Osteocyte (in vitro differentiated cells): ENCODE results near the gene PLBD2. TPM values are rescaled to one million over a fixed set of nuclear protein-coding genes. Genes with fewer than 3 reads are reported as not detected.

ENCODE experiments used
- DNase-seq: peaks from one replicate; pipeline ENCODE4 v3.0.0; 2021; ENCODE audit warnings: mixed read lengths; ENCODE audit not compliant: unreplicated experiment; ENCODE audit errors: extremely low spot score
- H3K27ac Mint-ChIP-seq: one replicate; pipeline ENCODE4 v1.8.0; 2021; ENCODE audit warnings: mild to moderate bottlenecking, mixed read lengths; ENCODE audit not compliant: unreplicated experiment
- H3K27me3 Mint-ChIP-seq: one replicate; pipeline ENCODE4 v1.8.0; 2021; ENCODE audit warnings: mixed read lengths; ENCODE audit not compliant: unreplicated experiment
- H3K36me3 Mint-ChIP-seq: one replicate; pipeline ENCODE4 v1.8.0; 2021; ENCODE audit warnings: mixed read lengths; ENCODE audit not compliant: unreplicated experiment
- H3K4me1 Mint-ChIP-seq: one replicate; pipeline ENCODE4 v1.8.0; 2021; ENCODE audit warnings: mixed read lengths; ENCODE audit not compliant: unreplicated experiment
- H3K4me3 Mint-ChIP-seq: one replicate; pipeline ENCODE4 v1.8.0; 2021; ENCODE audit warnings: mild to moderate bottlenecking, moderate library complexity, mixed read lengths; ENCODE audit not compliant: unreplicated experiment
- H3K9me3 Mint-ChIP-seq: one replicate; pipeline ENCODE4 v1.8.0; 2021; ENCODE audit warnings: mixed read lengths; ENCODE audit not compliant: unreplicated experiment
- total RNA-seq: library from RNA; stranded (reverse); gene quantifications from 2 replicates; pipeline ENCODE4 v1.2.1, GENCODE V29; 2021
- TF ChIP-seq, protein P1 (sequence below): fragments of 200-600 bp; sonication (generic); IDR thresholded peaks from 2 replicates; pipeline ENCODE4 v1.5.0; 2021; ENCODE audit warnings: antibody characterized with exemption, mild to moderate bottlenecking, moderate library complexity

Gene PLBD2
- total RNA-seq, 1 donor from 2014 or later, result 103 TPM

DNA sequence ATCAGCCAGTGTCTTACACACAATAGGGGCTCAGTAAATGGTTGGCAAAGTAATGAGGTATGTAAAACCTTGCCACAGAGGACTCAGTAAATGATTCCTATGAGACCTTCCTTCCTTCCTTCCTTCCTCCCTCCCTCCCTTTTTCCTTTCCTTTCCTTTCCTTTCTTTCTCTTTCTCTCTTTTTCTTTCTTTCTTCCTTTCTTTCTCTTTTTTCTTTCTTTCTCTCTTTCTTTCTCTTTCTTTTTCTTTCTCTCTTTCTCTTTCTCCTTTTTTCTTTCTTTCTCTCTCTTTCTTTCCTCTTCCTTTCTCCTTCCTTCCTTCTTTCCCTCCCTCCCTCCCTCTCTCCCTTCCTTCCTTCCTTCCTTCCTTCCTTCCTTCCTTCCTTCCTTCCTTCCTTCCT is 37.8 kb downstream of the PLBD2 start:
- no peaks in the 10 kb centered on the region for H3K36me3 Mint-ChIP-seq
- H3K9me3 Mint-ChIP-seq, result no peaks in the 10 kb centered on the region
- TF ChIP-seq, protein P1, sequence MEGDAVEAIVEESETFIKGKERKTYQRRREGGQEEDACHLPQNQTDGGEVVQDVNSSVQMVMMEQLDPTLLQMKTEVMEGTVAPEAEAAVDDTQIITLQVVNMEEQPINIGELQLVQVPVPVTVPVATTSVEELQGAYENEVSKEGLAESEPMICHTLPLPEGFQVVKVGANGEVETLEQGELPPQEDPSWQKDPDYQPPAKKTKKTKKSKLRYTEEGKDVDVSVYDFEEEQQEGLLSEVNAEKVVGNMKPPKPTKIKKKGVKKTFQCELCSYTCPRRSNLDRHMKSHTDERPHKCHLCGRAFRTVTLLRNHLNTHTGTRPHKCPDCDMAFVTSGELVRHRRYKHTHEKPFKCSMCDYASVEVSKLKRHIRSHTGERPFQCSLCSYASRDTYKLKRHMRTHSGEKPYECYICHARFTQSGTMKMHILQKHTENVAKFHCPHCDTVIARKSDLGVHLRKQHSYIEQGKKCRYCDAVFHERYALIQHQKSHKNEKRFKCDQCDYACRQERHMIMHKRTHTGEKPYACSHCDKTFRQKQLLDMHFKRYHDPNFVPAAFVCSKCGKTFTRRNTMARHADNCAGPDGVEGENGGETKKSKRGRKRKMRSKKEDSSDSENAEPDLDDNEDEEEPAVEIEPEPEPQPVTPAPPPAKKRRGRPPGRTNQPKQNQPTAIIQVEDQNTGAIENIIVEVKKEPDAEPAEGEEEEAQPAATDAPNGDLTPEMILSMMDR, result no peak
- H3K4me1 Mint-ChIP-seq, result no peaks in the 10 kb centered on the region
- H3K27me3 Mint-ChIP-seq, result peaks cover 4% of the 10 kb centered on the region
- no peak overlapping the region for H3K27ac Mint-ChIP-seq
- no peak overlapping the region for H3K4me3 Mint-ChIP-seq
- DNase-seq, result no peak

DNA sequence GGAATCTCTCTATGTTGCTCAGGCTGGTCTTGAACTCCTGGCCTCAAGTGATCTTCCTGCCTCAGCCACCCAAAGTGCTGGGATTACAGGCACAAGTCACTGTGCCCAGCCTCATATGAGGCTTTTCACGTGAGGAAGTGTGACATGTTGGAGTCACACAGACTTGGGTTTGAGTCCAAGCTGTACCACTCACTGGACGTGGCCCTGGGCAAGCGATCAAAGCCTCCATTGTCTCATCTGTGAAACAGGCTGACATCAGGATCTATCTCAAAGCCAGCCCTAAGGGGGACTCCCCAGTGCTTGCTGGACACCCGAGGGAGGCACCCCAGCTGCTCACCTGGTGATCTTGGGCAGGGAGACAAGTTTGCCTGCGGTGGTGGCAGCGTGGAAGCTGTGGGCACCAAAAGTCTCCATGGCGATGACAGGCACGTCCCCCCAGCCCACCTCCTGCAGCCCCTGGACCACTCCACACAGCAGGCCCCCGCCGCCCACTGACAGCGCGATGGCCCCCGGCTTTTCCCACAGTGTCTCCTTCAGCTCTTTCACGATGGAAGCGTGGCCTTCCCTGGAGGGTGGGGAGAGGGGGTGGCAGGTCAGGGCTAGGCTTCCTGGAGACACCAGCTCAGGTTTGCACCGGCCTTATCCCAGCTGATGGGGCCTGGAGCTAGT is 38.6 kb downstream of the PLBD2 start:
- no peaks in the 10 kb centered on the region for H3K9me3 Mint-ChIP-seq
- TF ChIP-seq, protein P1, result no peak
- no peak overlapping the region for H3K27ac Mint-ChIP-seq
- peaks cover 4% of the 10 kb centered on the region for H3K27me3 Mint-ChIP-seq
- no peaks in the 10 kb centered on the region for H3K36me3 Mint-ChIP-seq
- H3K4me1 Mint-ChIP-seq, result no peaks in the 10 kb centered on the region
- no peak overlapping the region for H3K4me3 Mint-ChIP-seq
- DNase-seq, result no peak

DNA sequence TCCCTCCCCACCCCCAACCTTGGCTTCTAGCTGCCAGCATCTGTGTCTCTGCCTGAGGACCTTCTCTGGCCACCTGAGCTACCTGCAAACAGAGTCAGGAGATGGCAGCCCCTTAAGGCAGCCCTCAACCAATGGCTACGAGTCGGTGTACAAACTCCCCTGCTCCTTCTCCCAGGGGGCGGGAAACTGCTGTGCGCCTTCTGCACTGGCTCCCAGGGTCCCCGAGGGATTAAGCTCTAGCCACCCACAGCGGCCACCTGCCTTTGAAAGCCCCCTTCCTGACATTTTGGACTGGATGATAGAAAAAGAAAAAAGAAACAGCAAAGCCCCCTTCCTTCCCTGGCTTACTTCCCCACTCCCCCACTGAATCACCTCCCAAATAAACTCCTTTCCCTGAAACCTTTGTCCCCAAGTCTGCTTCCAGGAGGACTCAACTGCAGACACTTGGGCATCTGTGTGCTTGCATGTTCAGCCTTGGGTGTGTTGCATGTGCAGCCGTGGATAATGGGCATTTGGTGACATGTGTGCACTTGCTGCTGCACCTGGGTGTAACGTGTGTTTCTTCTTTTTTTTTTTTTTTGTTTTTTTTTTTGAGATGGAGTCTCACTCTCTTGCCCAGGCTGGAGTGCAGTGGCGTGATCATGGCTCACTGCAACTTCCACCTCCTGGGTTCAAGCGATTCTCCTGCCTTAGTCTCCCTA is 39.3 kb downstream of the PLBD2 start:
- Mint-ChIP-seq H3K4me1 (no peaks in the 10 kb centered on the region), H3K9me3 (no peaks in the 10 kb centered on the region), H3K27ac (no peak overlapping the region), H3K27me3 (peaks cover 4% of the 10 kb centered on the region), H3K36me3 (no peaks in the 10 kb centered on the region), H3K4me3 (no peak overlapping the region)
- TF ChIP-seq, protein P1, result no peak
- no peak for DNase-seq

DNA sequence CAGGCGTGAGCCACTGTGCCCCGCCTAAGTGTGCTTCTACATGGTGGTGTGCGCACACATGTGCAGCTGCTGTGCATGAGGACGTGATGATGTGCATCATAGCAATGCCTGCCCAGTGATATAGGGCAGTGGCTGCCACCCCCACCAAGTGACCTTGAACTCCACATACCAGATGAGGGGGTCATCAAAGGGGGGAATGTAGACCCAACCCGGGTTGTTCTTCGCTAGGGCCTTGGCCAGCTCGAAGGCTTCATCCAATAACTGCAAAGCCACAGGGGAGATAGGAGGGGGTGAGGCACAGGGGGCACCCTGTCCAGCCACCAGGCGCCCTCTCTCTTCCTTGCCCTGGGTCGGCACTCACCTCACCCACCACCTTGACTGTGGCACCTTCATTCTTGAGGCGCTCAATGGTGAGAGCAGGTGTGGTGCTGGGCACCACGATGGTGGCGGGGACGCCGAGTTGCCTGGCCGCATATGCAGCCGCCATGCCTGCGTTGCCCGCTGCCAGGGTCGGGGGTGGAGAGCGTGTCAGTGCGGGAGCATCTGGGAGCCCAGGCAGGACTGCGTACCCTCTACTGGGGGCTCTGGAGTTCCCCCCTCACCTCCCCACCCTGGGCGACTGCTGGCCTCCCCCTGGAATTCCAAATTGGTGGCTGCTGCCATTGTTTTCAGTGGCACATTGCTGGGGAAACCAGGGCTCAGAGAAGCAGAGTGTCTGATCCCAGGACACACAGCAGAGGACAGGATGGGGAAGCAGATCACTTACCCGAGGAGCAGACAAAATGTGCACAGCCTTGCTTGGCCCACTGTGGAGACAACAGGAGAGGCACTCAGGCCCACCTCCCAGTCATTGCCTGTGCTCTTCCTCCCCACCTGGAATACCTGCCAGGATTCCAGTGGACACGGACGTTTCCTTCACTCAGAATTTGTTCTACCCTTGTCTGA is 40.2 kb downstream of the PLBD2 start:
- Mint-ChIP-seq H3K4me1 (no peaks in the 10 kb centered on the region), H3K9me3 (no peaks in the 10 kb centered on the region), H3K4me3 (no peak overlapping the region), H3K27ac (no peak overlapping the region), H3K36me3 (no peaks in the 10 kb centered on the region), H3K27me3 (peaks cover 4% of the 10 kb centered on the region)
- TF ChIP-seq, protein P1, result no peak
- no peak for DNase-seq
